ENCODE data around the gene OR7G2.

DNA sequence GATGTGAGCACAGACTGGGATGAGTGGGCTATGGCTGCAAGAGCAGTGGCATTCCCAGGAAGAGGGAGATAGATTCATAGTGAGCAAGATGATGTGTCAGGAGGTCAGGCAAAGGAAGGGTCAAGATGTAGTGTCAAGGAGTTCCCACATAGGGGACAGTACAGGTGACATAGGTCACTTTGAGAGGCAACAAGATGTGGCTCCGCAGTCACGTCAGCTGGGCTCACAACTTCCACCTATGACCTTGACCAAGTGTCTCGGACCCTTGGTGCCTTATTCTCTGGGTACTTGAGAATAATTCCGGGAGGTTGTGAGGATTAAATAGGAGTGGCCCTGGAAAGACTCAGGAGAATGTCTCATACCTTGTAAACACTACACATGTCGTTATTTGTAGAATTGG is 43.4 kb upstream of the OR7G2 start:
- TF ChIP-seq, protein P1, sequence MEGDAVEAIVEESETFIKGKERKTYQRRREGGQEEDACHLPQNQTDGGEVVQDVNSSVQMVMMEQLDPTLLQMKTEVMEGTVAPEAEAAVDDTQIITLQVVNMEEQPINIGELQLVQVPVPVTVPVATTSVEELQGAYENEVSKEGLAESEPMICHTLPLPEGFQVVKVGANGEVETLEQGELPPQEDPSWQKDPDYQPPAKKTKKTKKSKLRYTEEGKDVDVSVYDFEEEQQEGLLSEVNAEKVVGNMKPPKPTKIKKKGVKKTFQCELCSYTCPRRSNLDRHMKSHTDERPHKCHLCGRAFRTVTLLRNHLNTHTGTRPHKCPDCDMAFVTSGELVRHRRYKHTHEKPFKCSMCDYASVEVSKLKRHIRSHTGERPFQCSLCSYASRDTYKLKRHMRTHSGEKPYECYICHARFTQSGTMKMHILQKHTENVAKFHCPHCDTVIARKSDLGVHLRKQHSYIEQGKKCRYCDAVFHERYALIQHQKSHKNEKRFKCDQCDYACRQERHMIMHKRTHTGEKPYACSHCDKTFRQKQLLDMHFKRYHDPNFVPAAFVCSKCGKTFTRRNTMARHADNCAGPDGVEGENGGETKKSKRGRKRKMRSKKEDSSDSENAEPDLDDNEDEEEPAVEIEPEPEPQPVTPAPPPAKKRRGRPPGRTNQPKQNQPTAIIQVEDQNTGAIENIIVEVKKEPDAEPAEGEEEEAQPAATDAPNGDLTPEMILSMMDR (IDR thresholded peaks at IDR 0.05) = no peak
- TF ChIP-seq POLR2A (IDR thresholded peaks at IDR 0.05) = no peak
